GM21529 (cell line): Measurements from ENCODE around the gene SEC11C.

Experiments used
- ATAC-seq: cut with Tn5 transposase; IDR thresholded peaks from one replicate; pipeline ENCODE4 v1.9.1; 2021; ENCODE audit not compliant: unreplicated experiment

Gene SEC11C

GRCh38 chr18:59143441-59143840 is 3.8 kb downstream of the SEC11C start:
- no peak for ATAC-seq

GRCh38 chr18:59144483-59144882 is 4.8 kb downstream of the SEC11C start:
- no peak for ATAC-seq

- no peak for ATAC-seq
Measured at GRCh38 chr18:59145055-59145454, 5.4 kb downstream of the SEC11C start.

GRCh38 chr18:59148192-59148591 is 8.5 kb downstream of the SEC11C start:
- ATAC-seq: no peak

- ATAC-seq: no peak
Measured at GRCh38 chr18:59149007-59149406, 9.3 kb downstream of the SEC11C start.

GRCh38 chr18:59149416-59149815 is 9.7 kb downstream of the SEC11C start:
- no peak for ATAC-seq

GRCh38 chr18:59150236-59150635 is 10.6 kb downstream of the SEC11C start:
- ATAC-seq: no peak

- ATAC-seq: no peak
Measured at GRCh38 chr18:59155153-59155552, 15.5 kb downstream of the SEC11C start.

- no peak for ATAC-seq
Measured at GRCh38 chr18:59156316-59156715, 16.6 kb downstream of the SEC11C start.

GRCh38 chr18:59159265-59159664 is 19.6 kb downstream of the SEC11C start:
- no peak for ATAC-seq

GRCh38 chr18:59159986-59160385 is 20.3 kb downstream of the SEC11C start:
- no peak for ATAC-seq

- ATAC-seq: no peak
Measured at GRCh38 chr18:59172664-59173249, 33.1 kb downstream of the SEC11C start.

GRCh38 chr18:59177485-59177884 is 37.8 kb downstream of the SEC11C start:
- ATAC-seq: no peak

- no peak for ATAC-seq
Measured at GRCh38 chr18:59180150-59180845, 40.6 kb downstream of the SEC11C start.

GRCh38 chr18:59182673-59183072 is 43.0 kb downstream of the SEC11C start:
- no peak for ATAC-seq

- no peak for ATAC-seq
Measured at GRCh38 chr18:59189008-59189407, 49.3 kb downstream of the SEC11C start.

- ATAC-seq: no peak
Measured at GRCh38 chr18:59189746-59190145, 50.1 kb downstream of the SEC11C start.

GRCh38 chr18:59196161-59196725 is 56.6 kb downstream of the SEC11C start:
- ATAC-seq: no peak

- ATAC-seq: no peak
Measured at GRCh38 chr18:59197636-59198035, 58.0 kb downstream of the SEC11C start.

- ATAC-seq: no peak
Measured at GRCh38 chr18:59198215-59198614, 58.5 kb downstream of the SEC11C start.

GRCh38 chr18:59200787-59201186 is 61.1 kb downstream of the SEC11C start:
- no peak for ATAC-seq

- ATAC-seq: no peak
Measured at GRCh38 chr18:59202258-59202820, 62.7 kb downstream of the SEC11C start.
